ENCODE data around the gene ROR1.

Gene ROR1

GRCh38 chr1:64162151-64162550, 388.3 kb downstream of the ROR1 start:
- no peak for DNase-seq (ENCODE audit: extremely low read depth, low read depth)
- no peak overlapping the region for H3K4me3 ChIP-seq (replicated peaks; ENCODE audit: low read depth, low read length)
- no peak for TF ChIP-seq CTCF (IDR thresholded peaks at IDR 0.05; ENCODE audit: low read depth, low read length, missing control alignments)

- no peak for DNase-seq (ENCODE audit: extremely low read depth, low read depth)
- H3K4me3 ChIP-seq (replicated peaks; ENCODE audit: low read depth, low read length) = no peak overlapping the region
- TF ChIP-seq CTCF (IDR thresholded peaks at IDR 0.05; ENCODE audit: low read depth, low read length, missing control alignments) = no peak
Measured at GRCh38 chr1:64162804-64163203, 389.0 kb downstream of the ROR1 start.

GRCh38 chr1:64163431-64163830, 389.6 kb downstream of the ROR1 start:
- no peak for TF ChIP-seq CTCF (IDR thresholded peaks at IDR 0.05; ENCODE audit: low read depth, low read length, missing control alignments)
- DNase-seq (ENCODE audit: extremely low read depth, low read depth) = no peak
- H3K4me3 ChIP-seq (replicated peaks; ENCODE audit: low read depth, low read length) = no peak overlapping the region

- no peak for DNase-seq (ENCODE audit: extremely low read depth, low read depth)
- H3K4me3 ChIP-seq (replicated peaks; ENCODE audit: low read depth, low read length) = no peak overlapping the region
- TF ChIP-seq CTCF (IDR thresholded peaks at IDR 0.05; ENCODE audit: low read depth, low read length, missing control alignments) = peak; percentile 53
Measured at GRCh38 chr1:64163970-64164369, 390.2 kb downstream of the ROR1 start.

- no peak for DNase-seq (ENCODE audit: extremely low read depth, low read depth)
- no peak overlapping the region for H3K4me3 ChIP-seq (replicated peaks; ENCODE audit: low read depth, low read length)
- no peak for TF ChIP-seq CTCF (IDR thresholded peaks at IDR 0.05; ENCODE audit: low read depth, low read length, missing control alignments)
Measured at GRCh38 chr1:64166629-64167028, 392.8 kb downstream of the ROR1 start.

- no peak for TF ChIP-seq CTCF (IDR thresholded peaks at IDR 0.05; ENCODE audit: low read depth, low read length, missing control alignments)
- DNase-seq (ENCODE audit: extremely low read depth, low read depth) = no peak
- H3K4me3 ChIP-seq (replicated peaks; ENCODE audit: low read depth, low read length) = no peak overlapping the region
Measured at GRCh38 chr1:64167176-64167575, 393.4 kb downstream of the ROR1 start.

- H3K4me3 ChIP-seq (replicated peaks; ENCODE audit: low read depth, low read length) = no peak overlapping the region
- TF ChIP-seq CTCF (IDR thresholded peaks at IDR 0.05; ENCODE audit: low read depth, low read length, missing control alignments) = no peak
- no peak for DNase-seq (ENCODE audit: extremely low read depth, low read depth)
Measured at GRCh38 chr1:64171246-64171645, 397.4 kb downstream of the ROR1 start.
